HG03378 (cell line): ENCODE results near the gene FDX2.
"Not testable (repeated sequence)": the region's sequence is repeated elsewhere in the genome, so short reads cannot be mapped to it uniquely, and the experiment has no call there.

ENCODE experiments used
- ATAC-seq: cut with Tn5 transposase; IDR thresholded peaks from one replicate; pipeline ENCODE4 v1.9.1; 2021; ENCODE audit warnings: mild to moderate bottlenecking, moderate library complexity; ENCODE audit not compliant: unreplicated experiment

Gene FDX2

DNA sequence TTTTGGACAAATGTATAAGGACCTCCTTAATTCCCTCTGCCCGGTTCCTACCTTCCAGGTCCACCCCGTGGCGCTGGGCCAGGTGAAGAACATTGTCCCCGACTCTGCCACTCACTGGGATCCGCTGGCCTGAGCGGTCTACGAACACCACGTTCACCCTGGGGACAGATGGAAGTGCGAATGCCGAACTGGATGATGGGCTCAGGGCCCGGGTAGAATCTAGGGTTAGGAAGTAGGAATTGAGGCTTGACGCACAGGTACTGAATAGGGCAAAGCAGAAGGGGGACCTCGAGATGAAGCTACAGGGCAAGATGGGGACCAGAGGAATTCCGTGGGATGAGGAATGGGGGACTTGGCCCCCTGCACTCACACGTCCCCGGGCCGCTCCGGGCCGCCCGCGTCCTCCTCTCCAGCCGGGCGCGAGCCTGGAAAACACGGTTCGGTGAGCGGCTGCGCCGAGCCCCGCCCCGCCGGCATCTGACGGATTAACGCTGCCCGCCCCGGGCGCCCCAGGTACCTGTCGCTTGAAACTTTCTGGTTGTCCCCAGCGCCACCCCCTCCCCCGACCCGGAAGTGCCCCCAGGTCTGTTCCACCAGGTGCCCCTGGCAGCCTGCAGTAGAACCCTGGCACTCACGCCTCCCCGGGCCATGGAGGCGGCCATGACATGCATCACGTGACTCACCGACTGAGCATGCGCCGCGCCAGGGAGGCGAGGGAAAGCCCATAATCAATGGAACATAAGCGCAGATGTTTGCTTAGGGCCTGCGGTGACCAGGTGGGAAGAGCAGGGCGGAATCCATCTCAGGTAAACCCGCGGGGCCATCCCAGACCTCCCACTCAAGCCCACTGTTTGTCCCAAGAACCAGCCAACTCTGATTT is at the start of gene FDX2:
Gene FDX2 (minus strand): TSS at position 681 of the 880 bp plus-strand sequence. CDS start 19 bp downstream, at position 662.
- no peak for ATAC-seq

DNA sequence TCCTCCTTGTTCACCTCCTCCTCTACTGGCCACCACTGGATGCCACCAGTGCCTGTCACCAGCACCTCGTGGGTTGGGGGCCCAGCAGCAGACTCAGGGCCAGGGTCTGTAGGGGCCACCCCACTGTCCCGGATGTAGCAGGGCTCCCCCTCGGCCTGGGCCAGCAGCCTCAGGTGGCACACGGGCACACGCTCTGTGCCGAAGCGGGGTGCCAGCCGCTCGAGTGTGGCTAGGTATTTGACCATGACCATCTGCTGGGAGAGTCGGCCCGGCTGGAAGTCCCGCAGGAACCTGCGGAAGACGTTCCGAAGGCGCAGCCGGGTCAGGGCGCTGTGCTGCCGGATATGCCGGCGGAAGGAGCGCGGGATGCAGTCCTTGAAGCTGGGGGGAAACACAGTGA is 49.7 kb upstream of the FDX2 start:
- ATAC-seq = no peak

DNA sequence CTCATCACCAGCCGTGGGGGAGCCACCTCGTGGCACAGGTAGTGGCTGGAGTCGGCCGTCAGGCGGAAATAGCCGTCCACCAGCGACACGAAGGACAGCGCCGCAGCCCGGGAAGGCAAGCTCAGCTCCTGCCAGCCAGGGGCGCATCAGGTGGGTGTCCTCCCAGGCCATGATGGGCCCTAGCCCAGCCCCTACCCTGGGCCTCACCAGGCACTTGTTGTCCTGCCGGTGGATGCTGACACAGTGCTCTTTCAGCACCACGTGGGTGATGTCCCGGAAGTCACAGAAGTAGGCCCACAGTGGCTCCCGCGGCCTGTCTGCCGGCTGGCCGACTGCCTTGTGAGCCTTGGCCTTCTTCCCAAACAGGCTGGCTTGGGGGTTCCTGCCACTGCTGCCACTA is 48.8 kb upstream of the FDX2 start:
- ATAC-seq = no peak

DNA sequence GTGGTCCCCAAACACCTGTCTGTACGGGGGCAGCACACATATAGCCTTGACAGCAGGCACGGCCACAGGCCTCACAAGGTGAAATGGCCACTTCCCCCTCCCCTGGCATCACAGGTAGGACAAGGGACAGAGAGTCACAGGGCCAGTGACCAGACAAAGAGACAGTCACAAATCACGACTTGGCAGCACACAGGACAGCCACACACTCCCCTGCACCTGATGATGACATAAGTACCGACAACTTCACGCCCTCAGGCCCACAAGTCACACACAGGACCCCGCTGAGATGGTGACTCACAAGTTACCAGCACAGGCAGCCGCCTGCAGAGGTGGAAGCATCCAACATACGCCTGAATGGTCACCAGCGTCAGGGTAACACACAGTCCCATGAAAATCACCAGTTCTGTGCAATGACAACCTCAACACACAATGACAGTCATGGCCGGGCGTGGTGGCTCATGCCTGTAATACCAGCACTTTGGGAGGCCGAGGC is 48.0 kb upstream of the FDX2 start:
- ATAC-seq = no peak

DNA sequence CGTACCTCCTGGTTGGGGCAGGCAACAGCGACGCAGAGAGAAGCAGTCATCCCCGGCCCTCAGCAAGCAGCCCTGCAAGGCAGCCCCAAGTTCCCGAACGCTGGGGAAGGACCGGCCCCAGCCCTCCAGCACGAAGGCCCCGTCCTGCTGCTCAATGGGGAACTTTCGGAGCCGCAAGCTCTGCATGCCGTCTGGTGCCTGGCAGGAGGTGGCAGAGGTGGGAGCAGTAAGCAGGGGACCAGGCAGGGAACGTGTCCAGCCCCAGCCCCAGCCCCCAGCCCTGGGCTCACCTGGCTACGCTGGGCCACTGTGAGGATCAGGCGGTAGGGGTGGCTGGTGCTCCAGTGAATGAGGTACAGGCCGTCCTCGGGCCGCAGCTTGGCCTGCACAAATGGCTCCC is 46.4 kb upstream of the FDX2 start:
- no peak for ATAC-seq

DNA sequence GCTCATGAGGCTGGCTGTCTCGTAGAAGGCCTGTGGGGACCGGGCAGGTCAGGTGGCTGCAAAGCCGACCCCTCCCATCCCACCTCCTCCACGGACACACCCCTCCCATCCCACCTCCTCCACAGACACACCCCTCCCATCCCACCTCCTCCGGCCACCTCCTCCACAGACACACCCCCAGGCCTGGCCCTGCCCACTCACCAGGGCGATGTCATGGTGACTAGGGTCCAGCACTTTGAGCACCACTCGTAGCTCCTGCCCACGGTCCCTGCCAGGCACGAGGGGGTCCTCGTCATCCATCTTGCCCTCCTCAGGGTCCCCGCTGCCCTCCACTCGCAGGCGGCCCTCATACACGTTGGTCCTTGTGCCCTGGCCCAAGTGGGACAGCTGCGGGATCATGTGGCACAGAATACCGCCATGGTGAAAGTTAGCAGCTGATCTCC is 45.8 kb upstream of the FDX2 start:
- no peak for ATAC-seq

DNA sequence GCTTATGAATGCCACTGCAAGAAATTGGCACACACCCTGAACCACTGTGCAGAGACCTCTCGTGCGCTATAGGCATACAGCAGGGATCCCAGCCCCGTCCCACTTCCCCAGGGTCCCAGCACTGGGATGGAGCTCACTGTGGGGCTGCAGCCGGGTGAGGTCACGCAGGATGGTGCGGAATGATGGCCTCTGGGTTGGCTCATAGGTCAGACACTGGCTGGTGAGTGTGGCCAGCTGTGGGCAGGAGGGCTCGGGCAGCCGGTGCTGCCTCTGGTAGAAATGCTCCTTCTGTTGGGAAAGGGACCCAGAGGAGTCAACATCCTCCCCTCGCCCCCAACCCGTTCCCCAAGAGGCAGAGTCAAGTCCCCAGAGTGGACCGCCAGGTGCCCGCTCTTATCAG is 40.6 kb upstream of the FDX2 start:
- ATAC-seq = no peak

DNA sequence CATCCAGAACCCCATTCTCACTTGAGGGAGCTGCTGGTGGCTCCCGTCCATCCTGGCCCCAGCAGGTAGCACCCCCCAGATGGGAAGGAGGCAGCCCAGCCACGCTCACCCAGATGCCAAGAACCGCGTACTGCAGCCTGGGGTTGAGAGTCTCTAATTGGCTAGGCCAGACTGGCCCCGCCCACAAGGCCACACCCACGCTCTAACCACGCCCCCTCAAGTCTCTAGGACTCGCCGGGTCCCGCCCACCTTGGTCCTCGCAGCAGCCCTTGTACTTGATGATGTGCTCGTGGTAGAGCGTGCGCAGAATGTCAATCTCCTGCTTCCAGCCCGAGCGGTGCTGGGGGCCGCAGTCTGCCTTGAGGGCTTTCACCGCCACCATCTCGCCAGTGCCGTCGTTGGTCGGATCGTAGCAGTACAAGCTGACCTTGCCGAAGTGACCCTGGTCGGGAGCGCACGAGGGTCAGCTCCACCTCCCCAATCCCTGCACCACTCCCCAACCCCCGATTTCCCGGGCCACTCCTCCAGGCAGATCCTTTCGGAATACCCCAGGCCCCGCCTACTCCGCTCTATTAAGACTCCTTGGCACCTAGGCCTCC is 38.1 kb upstream of the FDX2 start:
- ATAC-seq = no peak

DNA sequence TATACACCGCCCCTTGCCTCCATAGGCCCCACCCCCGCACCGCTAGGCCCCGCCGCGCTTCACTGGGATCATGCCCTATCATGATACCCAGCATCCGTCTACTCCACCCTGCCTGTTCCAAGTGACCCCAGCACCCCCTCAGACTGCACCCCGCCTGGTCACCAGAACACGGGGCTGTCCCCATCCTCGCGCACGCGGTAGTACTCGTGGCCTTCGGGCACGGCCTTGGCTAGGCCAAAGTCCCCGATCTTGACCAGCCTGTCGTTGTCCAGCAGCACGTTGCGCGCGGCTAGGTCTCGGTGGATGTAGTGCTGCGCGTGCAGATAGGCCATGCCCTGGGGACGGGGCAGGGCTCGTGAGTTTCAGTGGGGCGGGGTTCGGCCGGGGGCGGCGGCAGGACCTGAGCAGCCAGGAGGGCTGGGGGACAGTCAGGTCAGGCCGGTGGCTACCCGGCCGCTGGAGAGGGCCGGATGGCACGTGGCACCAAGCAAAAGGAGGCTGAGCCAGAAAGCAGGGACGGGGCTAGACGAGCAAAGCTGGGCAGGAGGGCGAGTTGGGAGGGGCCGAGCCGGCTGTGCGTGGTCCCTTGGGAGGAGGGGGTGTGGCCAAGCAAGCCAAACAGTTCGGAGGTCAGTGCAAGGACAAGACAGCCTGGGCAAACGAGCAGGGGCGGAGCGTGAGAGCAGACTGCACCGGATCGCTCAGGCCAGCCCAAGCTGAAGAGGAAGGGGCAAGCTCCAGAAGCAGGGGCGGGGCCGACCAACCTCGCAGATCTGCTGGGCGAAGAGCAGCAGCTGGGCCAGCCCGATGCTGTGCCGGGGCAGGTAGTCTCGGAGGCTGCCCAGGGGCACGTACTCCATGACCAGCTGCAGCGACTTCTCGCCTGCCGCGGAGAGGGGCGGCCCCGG is 37.2 kb upstream of the FDX2 start:
- ATAC-seq = no peak

DNA sequence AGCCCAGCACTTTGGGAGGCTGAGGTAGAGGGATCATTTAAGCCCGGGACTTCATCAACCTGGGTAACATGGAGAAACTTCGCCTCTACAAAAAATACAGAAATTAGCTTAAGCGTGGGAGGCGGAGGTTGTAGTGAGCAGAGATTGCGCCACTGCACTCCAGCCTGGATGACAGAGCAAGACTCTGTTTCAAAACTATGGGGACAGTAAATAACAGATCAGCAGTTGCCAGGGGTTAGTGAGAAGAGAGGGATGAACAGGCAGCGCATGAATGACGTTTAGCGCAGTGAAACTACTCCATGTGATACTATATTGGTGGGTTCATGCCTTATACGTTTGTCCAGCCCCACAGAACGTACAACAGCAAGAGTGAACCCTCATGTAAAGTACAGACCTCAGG is 30.7 kb upstream of the FDX2 start:
- no peak for ATAC-seq

DNA sequence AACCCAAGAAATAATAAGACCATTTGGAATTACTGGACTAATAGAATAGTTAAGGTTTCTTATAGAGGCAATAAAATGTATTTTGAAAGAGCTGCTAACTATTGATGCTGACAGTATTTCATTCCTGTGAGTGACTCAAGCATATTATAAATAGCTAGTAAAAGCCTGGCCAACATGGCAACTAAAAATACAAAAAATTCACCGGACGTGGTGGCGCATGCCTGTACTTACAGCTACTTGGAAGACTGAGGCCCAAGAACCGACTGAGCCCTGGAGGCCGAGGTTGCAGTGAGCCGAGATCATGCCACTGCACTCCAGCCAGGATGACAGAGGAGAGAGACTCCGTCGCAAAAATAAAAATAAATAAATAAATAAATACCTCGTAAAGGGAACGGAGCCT is 29.0 kb upstream of the FDX2 start:
- no peak for ATAC-seq

DNA sequence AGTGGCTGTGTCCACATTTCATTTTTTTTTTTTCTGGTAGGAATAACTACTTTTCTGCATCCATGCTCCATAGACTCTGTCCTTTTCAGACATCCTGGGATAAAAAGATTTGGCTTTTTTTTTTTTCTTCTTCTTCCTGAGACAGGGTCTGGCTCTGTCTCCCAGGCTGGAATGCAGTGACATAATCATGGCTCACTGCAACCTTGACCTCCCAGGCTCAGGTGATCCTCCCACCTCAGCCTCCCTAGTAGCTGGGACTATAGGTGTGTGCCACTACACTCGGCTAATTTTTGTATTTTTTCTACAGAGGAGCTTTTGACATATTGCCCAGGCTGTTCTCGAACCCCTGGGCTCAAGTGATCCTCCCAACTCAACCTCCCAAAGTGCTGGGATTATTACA is 27.7 kb upstream of the FDX2 start:
- no peak for ATAC-seq

DNA sequence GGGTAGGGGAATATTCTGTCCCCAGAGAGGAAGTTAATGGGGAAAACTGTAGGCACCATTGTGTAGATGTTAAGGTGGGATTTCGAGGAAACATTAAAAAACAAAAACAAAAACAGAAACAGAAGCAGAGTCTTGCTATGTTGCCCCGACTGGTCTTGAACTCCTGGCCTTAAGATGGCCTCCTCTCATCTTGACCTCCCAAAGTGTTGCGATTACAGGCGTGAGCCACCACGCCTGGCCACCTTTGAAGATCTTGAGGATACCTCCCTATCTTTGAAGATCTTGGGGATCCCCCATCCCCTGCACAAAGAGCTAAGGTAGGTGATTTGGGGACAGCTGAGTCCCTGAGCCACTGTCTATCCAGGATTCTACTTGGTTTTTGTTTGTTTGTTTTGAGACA is 24.2 kb upstream of the FDX2 start:
- ATAC-seq = no peak

DNA sequence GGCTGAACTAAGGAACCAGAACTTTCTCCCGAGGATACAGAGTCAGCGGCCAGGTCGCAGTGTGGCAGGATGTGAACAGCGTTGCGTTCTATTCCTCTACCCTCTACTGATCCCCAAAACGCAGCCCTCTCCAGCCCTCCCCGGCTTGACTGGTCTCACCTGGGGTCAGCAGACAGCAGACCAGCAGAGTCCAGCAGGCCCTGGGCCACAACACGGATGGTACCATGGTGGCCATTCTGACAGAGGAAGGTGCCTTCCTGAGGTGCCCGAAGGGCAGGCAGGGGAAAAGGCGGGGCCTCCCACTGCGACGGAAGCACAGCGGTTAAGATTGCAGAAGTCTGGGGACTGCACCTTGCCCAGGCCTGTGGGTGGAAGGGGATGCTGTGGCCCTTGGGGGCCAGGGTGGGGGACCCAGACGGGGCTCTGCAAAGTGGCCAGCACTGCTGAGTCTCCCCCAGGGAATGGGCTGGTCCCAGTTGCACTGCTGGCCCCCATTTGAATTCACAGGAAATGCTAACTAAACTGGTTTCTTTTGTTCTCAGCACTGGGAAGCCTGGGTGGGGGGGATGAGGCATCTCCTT is 23.7 kb upstream of the FDX2 start, which contains the start of gene ICAM3:
Gene ICAM3 (minus strand): TSS at position 245 of the 581 bp plus-strand sequence. CDS start 10 bp downstream, at position 235.
- no peak for ATAC-seq

DNA sequence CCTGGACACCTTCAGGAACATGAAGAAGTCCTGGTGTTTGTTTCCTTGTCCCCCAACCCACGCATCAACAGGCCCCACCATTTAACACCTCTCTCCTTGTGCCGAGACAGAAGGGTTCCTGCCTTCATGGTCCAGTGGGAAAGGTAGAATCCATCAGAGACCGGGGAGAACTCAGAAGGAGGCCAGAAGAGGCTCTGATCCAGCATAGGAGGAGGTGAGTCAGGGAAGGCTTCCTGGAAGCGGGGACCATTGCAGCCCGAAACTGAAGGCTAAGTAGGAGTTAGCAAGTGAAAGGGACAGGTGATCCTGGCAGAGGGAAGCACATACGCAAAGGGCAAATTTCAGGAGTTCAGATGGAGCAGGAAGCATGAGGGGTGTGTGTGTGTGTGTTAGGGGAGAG is 23.1 kb upstream of the FDX2 start:
- no peak for ATAC-seq

DNA sequence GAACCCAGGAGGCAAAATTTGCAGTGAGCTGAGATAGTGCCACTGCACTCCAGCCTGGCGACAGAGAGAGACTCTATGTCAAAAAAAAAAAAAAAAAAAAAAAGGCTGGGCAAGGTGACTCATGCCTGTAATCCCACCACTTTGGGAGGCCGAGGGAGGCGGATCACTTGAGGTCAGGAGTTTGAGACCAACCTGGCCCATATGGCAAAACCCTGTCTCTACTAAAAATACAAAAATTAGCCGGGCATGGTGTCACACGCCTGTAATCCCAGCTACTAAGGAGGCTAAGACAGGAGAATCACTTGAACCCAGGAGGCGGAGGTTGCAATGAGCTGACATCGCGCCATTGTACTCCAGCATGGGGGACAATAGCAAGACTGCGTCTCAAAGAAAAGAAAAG is 20.9 kb upstream of the FDX2 start:
- not testable (repeated sequence) for ATAC-seq

DNA sequence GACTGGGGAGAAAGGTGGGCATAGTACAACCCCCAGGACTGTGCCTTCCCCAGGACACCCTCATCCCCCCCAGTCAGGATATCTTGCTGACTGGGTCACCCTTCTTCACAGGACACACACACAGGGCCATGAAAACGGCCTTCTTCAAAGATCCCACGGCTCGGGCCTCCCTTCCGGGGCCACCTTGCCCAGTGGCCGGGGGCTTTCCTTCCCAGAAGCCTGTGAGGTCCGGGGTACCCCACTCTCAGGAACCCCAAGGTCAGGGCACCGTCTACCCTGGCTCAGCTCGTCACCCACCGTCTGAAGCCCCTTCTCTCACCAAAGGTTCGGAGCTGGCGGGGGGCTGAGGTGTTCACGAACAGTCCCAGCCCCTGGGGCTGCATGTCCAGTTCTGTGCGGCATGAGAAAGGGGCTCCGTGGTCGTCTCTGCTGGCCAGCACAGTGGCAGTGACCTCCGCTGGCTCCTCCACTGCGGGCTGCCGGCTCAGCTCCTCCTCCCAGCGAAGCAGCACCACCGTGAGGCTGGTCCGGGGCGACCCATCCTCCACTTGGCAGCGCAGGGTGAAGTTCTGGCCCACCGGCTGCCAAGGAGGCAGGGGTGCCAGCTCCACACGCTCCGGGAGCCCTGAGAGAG is 19.7 kb upstream of the FDX2 start:
- ATAC-seq = no peak

DNA sequence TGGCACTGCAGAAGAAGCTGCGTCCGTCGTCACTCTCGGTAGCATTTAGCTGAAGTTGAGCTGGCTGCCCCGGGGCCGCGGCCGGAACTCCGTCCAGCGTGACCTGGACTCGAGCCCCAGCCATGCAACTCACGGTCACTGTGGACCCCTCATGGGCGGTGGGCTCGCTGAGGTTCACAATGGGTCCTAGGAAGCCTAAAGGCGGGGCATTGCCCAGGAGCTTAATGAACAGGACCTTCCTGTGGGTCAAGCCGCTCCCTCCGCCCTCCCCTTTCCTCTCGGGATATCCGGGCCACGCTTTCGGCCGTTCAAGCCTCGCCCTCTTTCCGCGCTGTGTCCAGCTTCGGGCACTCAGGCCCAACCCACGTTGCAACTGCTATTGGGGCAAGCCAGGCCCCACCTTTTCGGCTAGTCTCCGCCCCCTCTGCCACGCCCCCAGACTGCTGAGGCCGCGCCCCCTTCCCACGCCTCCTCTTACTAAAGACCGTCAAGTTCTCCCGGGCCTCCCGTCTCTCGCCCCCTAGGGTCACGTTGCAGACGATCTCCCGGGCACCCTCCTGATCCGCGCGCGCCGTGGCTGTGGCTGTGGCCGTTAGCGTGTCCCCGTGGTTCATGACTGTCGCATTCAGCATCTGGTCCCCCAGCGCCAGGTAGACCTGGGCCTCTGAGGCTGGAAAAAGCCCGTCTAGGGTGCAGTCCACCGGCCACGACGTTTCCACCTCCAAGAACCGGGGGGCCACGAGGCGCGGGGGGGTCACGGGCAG is 19.0 kb upstream of the FDX2 start:
- no peak for ATAC-seq

DNA sequence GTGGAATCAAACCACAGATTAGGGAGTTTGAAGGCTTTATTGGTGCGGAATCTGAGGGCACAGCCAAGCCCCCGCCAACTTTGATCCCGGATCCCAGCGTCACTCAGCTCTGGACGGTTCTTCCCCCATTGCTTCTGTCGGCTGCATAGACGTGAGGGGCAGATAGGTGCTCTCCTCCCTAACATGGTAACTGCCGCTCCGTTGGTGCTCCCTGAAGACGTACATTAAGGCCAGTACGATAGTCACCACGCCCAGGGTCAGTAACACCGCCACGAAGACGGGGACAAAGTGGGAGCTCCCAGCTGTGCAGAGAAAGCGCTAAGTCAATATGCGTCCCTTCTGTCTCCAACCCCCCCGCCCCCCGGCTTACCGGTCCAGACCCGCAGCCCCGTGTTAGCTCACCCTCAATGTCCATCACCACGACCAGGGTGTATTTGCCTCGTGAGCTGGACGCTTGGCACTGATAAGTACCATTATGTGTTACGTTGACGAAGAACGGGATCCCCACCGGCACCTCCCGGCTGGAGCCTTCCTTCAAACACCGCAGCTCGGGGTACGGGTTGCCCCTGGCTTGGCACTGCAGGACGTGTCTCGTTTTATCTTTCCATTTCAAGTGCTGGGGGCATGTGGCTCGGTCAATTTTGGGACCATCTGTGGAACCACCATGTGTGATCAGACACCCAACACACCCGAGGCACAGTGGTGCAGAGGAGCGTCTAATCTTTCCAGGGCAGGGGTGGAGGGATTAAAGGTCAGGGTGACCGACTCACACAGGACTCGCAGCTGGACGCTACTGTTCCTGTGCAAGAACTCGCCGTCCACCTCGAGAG is 18.2 kb upstream of the FDX2 start:
- no peak for ATAC-seq
